ENCODE results near the gene SLC9A7.

SLC9A7 gene

GRCh38 chrX:46635186-46635585 lies 123.7 kb downstream of the SLC9A7 start:
- H3K9ac ChIP-seq (ENCODE audit: low read length) = no peak overlapping the region
- no peak for DNase-seq
- no peak overlapping the region for H2BK5ac ChIP-seq (ENCODE audit: low read depth, low read length, poor library complexity)
- H3K9me3 ChIP-seq (ENCODE audit: insufficient read depth, low read depth, low read length) = no peaks in the 10 kb centered on the region
- no peaks in the 10 kb centered on the region for H3K27me3 ChIP-seq (ENCODE audit: insufficient read depth, low read length)
- H3K4me3 ChIP-seq (ENCODE audit: low read depth, low read length) = no peak overlapping the region
- no peak overlapping the region for H4K8ac ChIP-seq (ENCODE audit: low read depth, low read length)
- H3K14ac ChIP-seq (ENCODE audit: low read length) = no peak overlapping the region
- no peaks in the 10 kb centered on the region for H3K36me3 ChIP-seq (ENCODE audit: control insufficient read depth in 1 of 2, insufficient read depth in 2 of 2, low read length in 2 of 2)
- H2AFZ ChIP-seq (ENCODE audit: insufficient read depth, low read length, poor library complexity) = no peak overlapping the region
- no peaks in the 10 kb centered on the region for H3K79me2 ChIP-seq (ENCODE audit: control insufficient read depth, insufficient read depth, low read length, poor library complexity)
- no peak overlapping the region for H2BK120ac ChIP-seq (ENCODE audit: insufficient read depth, low read length, poor library complexity)
- no peak overlapping the region for H3K18ac ChIP-seq (ENCODE audit: low read length)
- H2BK12ac ChIP-seq (ENCODE audit: low read length) = no peak overlapping the region
- no peak overlapping the region for H3K27ac ChIP-seq (ENCODE audit: low read depth, low read length)
- no peak overlapping the region for H3K4ac ChIP-seq (ENCODE audit: low read depth, low read length)
- peaks cover 0 to 2% of the 10 kb centered on the region in 2 experiments for H3K4me1 ChIP-seq (ENCODE audit: control insufficient read depth in 1 of 2, insufficient read depth in 2 of 2, low read length in 2 of 2)
- H2AK5ac ChIP-seq (ENCODE audit: low read length) = no peak overlapping the region
- no CpG with 5 or more reads among the region's 2 CpGs for WGBS (ENCODE audit: extremely low coverage, insufficient coverage, insufficient read length)
- no peak overlapping the region for H4K12ac ChIP-seq (ENCODE audit: low read depth, low read length)
- no peak overlapping the region for H4K91ac ChIP-seq (ENCODE audit: low read depth, low read length)
- H3K4me2 ChIP-seq (ENCODE audit: low read length) = no peak overlapping the region
- no peak overlapping the region for H3K23ac ChIP-seq (ENCODE audit: low read length)
- no peaks in the 10 kb centered on the region for H3K79me1 ChIP-seq (ENCODE audit: low read length)

- H4K91ac ChIP-seq (ENCODE audit: low read depth, low read length) = no peak overlapping the region
- H3K23ac ChIP-seq (ENCODE audit: low read length) = no peak overlapping the region
- no peak overlapping the region for H3K14ac ChIP-seq (ENCODE audit: low read length)
- H3K79me2 ChIP-seq (ENCODE audit: control insufficient read depth, insufficient read depth, low read length, poor library complexity) = no peaks in the 10 kb centered on the region
- H3K27ac ChIP-seq (ENCODE audit: low read depth, low read length) = no peak overlapping the region
- no peak overlapping the region for H3K4ac ChIP-seq (ENCODE audit: low read depth, low read length)
- DNase-seq = peak; percentile 50 to 79
- WGBS (ENCODE audit: extremely low coverage, insufficient coverage, insufficient read length) = no CpG with 5 or more reads among the region's 3 CpGs
- no peak overlapping the region for H2BK5ac ChIP-seq (ENCODE audit: low read depth, low read length, poor library complexity)
- H4K12ac ChIP-seq (ENCODE audit: low read depth, low read length) = no peak overlapping the region
- H3K18ac ChIP-seq (ENCODE audit: low read length) = no peak overlapping the region
- no peak overlapping the region for H3K4me3 ChIP-seq (ENCODE audit: low read depth, low read length)
- H3K4me1 ChIP-seq (ENCODE audit: control insufficient read depth in 1 of 2, insufficient read depth in 2 of 2, low read length in 2 of 2) = peaks cover 0 to 2% of the 10 kb centered on the region in 2 experiments
- H3K9ac ChIP-seq (ENCODE audit: low read length) = no peak overlapping the region
- no peak overlapping the region for H2BK12ac ChIP-seq (ENCODE audit: low read length)
- no peak overlapping the region for H2BK120ac ChIP-seq (ENCODE audit: insufficient read depth, low read length, poor library complexity)
- no peak overlapping the region for H2AK5ac ChIP-seq (ENCODE audit: low read length)
- H3K9me3 ChIP-seq (ENCODE audit: insufficient read depth, low read depth, low read length) = no peaks in the 10 kb centered on the region
- no peaks in the 10 kb centered on the region for H3K27me3 ChIP-seq (ENCODE audit: insufficient read depth, low read length)
- H3K79me1 ChIP-seq (ENCODE audit: low read length) = no peaks in the 10 kb centered on the region
- no peak overlapping the region for H2AFZ ChIP-seq (ENCODE audit: insufficient read depth, low read length, poor library complexity)
- no peak overlapping the region for H4K8ac ChIP-seq (ENCODE audit: low read depth, low read length)
- no peak overlapping the region for H3K4me2 ChIP-seq (ENCODE audit: low read length)
- no peaks in the 10 kb centered on the region for H3K36me3 ChIP-seq (ENCODE audit: control insufficient read depth in 1 of 2, insufficient read depth in 2 of 2, low read length in 2 of 2)
Measured at GRCh38 chrX:46634577-46634976, 124.3 kb downstream of the SLC9A7 start.

- Histone ChIP-seq H3K23ac (ENCODE audit: low read length) (no peak overlapping the region), H2BK12ac (ENCODE audit: low read length) (no peak overlapping the region), H2BK120ac (ENCODE audit: insufficient read depth, low read length, poor library complexity) (no peak overlapping the region), H3K9ac (ENCODE audit: low read length) (no peak overlapping the region), H3K27me3 (ENCODE audit: insufficient read depth, low read length) (no peaks in the 10 kb centered on the region), H2BK5ac (ENCODE audit: low read depth, low read length, poor library complexity) (no peak overlapping the region), H2AK5ac (ENCODE audit: low read length) (no peak overlapping the region), H3K79me1 (ENCODE audit: low read length) (no peaks in the 10 kb centered on the region), H3K27ac (ENCODE audit: low read depth, low read length) (no peak overlapping the region), H4K91ac (ENCODE audit: low read depth, low read length) (no peak overlapping the region), H3K18ac (ENCODE audit: low read length) (no peak overlapping the region), H2AFZ (ENCODE audit: insufficient read depth, low read length, poor library complexity) (no peak overlapping the region), H3K4ac (ENCODE audit: low read depth, low read length) (no peak overlapping the region), H3K14ac (ENCODE audit: low read length) (no peak overlapping the region), H3K4me3 (ENCODE audit: low read depth, low read length) (no peak overlapping the region), H4K12ac (ENCODE audit: low read depth, low read length) (no peak overlapping the region), H3K4me1 (ENCODE audit: control insufficient read depth in 1 of 2, insufficient read depth in 2 of 2, low read length in 2 of 2) (peaks cover 0 to 4% of the 10 kb centered on the region in 2 experiments), H3K9me3 (ENCODE audit: insufficient read depth, low read depth, low read length) (no peaks in the 10 kb centered on the region), H3K36me3 (ENCODE audit: control insufficient read depth in 1 of 2, insufficient read depth in 2 of 2, low read length in 2 of 2) (no peaks in the 10 kb centered on the region), H3K79me2 (ENCODE audit: control insufficient read depth, insufficient read depth, low read length, poor library complexity) (no peaks in the 10 kb centered on the region), H3K4me2 (ENCODE audit: low read length) (no peak overlapping the region), H4K8ac (ENCODE audit: low read depth, low read length) (no peak overlapping the region)
- no peak for DNase-seq
- WGBS (ENCODE audit: extremely low coverage, insufficient coverage, insufficient read length) = no CpG with 5 or more reads among the region's 1 CpG
Measured at GRCh38 chrX:46630141-46630540, 128.8 kb downstream of the SLC9A7 start.

GRCh38 chrX:46628460-46629371 lies 130.2 kb downstream of the SLC9A7 start:
- no CpG with 5 or more reads among the region's 6 CpGs for WGBS (ENCODE audit: extremely low coverage, insufficient coverage, insufficient read length)
- H3K4me3 ChIP-seq (ENCODE audit: low read depth, low read length) = no peak overlapping the region
- H3K23ac ChIP-seq (ENCODE audit: low read length) = no peak overlapping the region
- no peaks in the 10 kb centered on the region for H3K79me1 ChIP-seq (ENCODE audit: low read length)
- no peak overlapping the region for H3K4ac ChIP-seq (ENCODE audit: low read depth, low read length)
- no peak overlapping the region for H3K4me2 ChIP-seq (ENCODE audit: low read length)
- H3K4me1 ChIP-seq (ENCODE audit: control insufficient read depth in 1 of 2, insufficient read depth in 2 of 2, low read length in 2 of 2) = peaks cover 0 to 4% of the 10 kb centered on the region in 2 experiments
- no peak overlapping the region for H4K12ac ChIP-seq (ENCODE audit: low read depth, low read length)
- DNase-seq = peak; percentile 21 to 31
- no peaks in the 10 kb centered on the region for H3K9me3 ChIP-seq (ENCODE audit: insufficient read depth, low read depth, low read length)
- no peak overlapping the region for H3K9ac ChIP-seq (ENCODE audit: low read length)
- no peak overlapping the region for H4K8ac ChIP-seq (ENCODE audit: low read depth, low read length)
- no peaks in the 10 kb centered on the region for H3K27me3 ChIP-seq (ENCODE audit: insufficient read depth, low read length)
- H3K36me3 ChIP-seq (ENCODE audit: control insufficient read depth in 1 of 2, insufficient read depth in 2 of 2, low read length in 2 of 2) = no peaks in the 10 kb centered on the region
- H2AFZ ChIP-seq (ENCODE audit: insufficient read depth, low read length, poor library complexity) = no peak overlapping the region
- no peaks in the 10 kb centered on the region for H3K79me2 ChIP-seq (ENCODE audit: control insufficient read depth, insufficient read depth, low read length, poor library complexity)
- H2BK120ac ChIP-seq (ENCODE audit: insufficient read depth, low read length, poor library complexity) = no peak overlapping the region
- no peak overlapping the region for H2BK5ac ChIP-seq (ENCODE audit: low read depth, low read length, poor library complexity)
- H3K27ac ChIP-seq (ENCODE audit: low read depth, low read length) = no peak overlapping the region
- H3K18ac ChIP-seq (ENCODE audit: low read length) = no peak overlapping the region
- H3K14ac ChIP-seq (ENCODE audit: low read length) = no peak overlapping the region
- H4K91ac ChIP-seq (ENCODE audit: low read depth, low read length) = no peak overlapping the region
- H2AK5ac ChIP-seq (ENCODE audit: low read length) = no peak overlapping the region
- H2BK12ac ChIP-seq (ENCODE audit: low read length) = no peak overlapping the region
